MCF 10A (cell line): ENCODE data around the gene EEA1. TPM values are rescaled to one million over a fixed set of nuclear protein-coding genes. Genes with fewer than 3 reads are reported as not detected.

Experiments
- BruUV-seq: library from RNA; stranded (reverse); fragments of 400-500 nt; replicated peaks from 2 replicates; lab custom pipeline; 2021; lab: Mats Ljungman, UMichigan
- CTCF ChIA-PET: fragments of 300-600 bp; sonication (Branson Sonifier 250); formaldehyde crosslinking; extraction: SDS; loops from one replicate; lab custom pipeline; 2021; ENCODE audit warnings: antibody characterized with exemption, inconsistent platforms; lab: Yijun Ruan, JAX
- POLR2A ChIA-PET: fragments of 300-600, 350-650 bp; sonication (Branson Sonifier 250); formaldehyde crosslinking; extraction: SDS; loops from one replicate; lab custom pipeline; 2020; ENCODE audit warnings: antibody characterized with exemption, inconsistent platforms; lab: Yijun Ruan, JAX
- DNase-seq: peaks from one replicate; pipeline ENCODE4 v3.0.0-alpha.2; 2018; ENCODE audit not compliant: unreplicated experiment
- H3K27ac Mint-ChIP-seq: one replicate; pipeline ENCODE4 v1.8.0; 2022; ENCODE audit warnings: mild to moderate bottlenecking, low read depth, mixed read lengths; ENCODE audit not compliant: unreplicated experiment
- H3K27me3 Mint-ChIP-seq: one replicate; pipeline ENCODE4 v1.8.0; 2022; ENCODE audit warnings: mixed read lengths; ENCODE audit not compliant: insufficient read depth, unreplicated experiment
- H3K36me3 Mint-ChIP-seq: one replicate; pipeline ENCODE4 v1.8.0; 2022; ENCODE audit warnings: mild to moderate bottlenecking, moderate library complexity, mixed read lengths; ENCODE audit not compliant: insufficient read depth, unreplicated experiment
- H3K4me1 Mint-ChIP-seq: one replicate; pipeline ENCODE4 v1.8.0; 2022; ENCODE audit warnings: mixed read lengths; ENCODE audit not compliant: insufficient read depth, unreplicated experiment
- H3K4me3 Mint-ChIP-seq: one replicate; pipeline ENCODE4 v1.8.0; 2022; ENCODE audit warnings: mild to moderate bottlenecking, moderate library complexity, mixed read lengths; ENCODE audit not compliant: unreplicated experiment
- H3K9me3 Mint-ChIP-seq: one replicate; pipeline ENCODE4 v1.8.0; 2022; ENCODE audit warnings: mixed read lengths; ENCODE audit not compliant: unreplicated experiment
- CTCF ChIP-seq: fragments of 200-600 bp; IDR thresholded peaks from one replicate; pipeline ENCODE4 v1.8.0; 2022; ENCODE audit warnings: antibody characterized with exemption, mild to moderate bottlenecking; ENCODE audit not compliant: unreplicated experiment
- intact Hi-C: fragments of 100-400 bp; cut with micrococcal nuclease; formaldehyde crosslinking; loops from 2 replicates; pipeline ENCODE4 v1.14.1; 2022
- total RNA-seq: library from RNA; stranded (reverse); gene quantifications from 2 replicates; pipeline ENCODE4 v1.2.3, GENCODE V29; 2022

EEA1 gene
- total RNA-seq, 1 experiment from 2014 or later: 46.3 TPM

- H3K9me3 Mint-ChIP-seq: no peaks in the 10 kb centered on the region
- no peaks in the 10 kb centered on the region for H3K27me3 Mint-ChIP-seq
- H3K27ac Mint-ChIP-seq: no peak overlapping the region
- DNase-seq: no peak
- H3K4me3 Mint-ChIP-seq: no peak overlapping the region
- H3K36me3 Mint-ChIP-seq: peaks cover 9% of the 10 kb centered on the region
- no peak for TF ChIP-seq CTCF
- no TSS peak for BruUV-seq
- intact Hi-C loops: no loop called here
- ChIA-PET POLR2A (interaction anchor here (1.5 kb wide), 1 partner anchor 9 kb away, joined by 4 read pairs; no protein-coding TSS in a partner anchor), CTCF (interaction anchor here (1.0 kb wide), 1 partner anchor 14 kb away, joined by 3 read pairs; no protein-coding TSS in a partner anchor)
- H3K4me1 Mint-ChIP-seq: no peaks in the 10 kb centered on the region
Measured at GRCh38 chr12:92769124-92769901, 159.8 kb downstream of the EEA1 start.

GRCh38 chr12:92765871-92766270 lies 163.2 kb downstream of the EEA1 start:
- no peak for TF ChIP-seq CTCF
- CTCF ChIA-PET: interaction anchor here (0.6 kb wide), 2 partner anchors 161 to 226 kb away, joined by 3 read pairs; no protein-coding TSS in a partner anchor
- Mint-ChIP-seq H3K4me3 (no peak overlapping the region), H3K36me3 (peaks cover 5% of the 10 kb centered on the region), H3K27ac (no peak overlapping the region), H3K4me1 (peaks cover 5% of the 10 kb centered on the region), H3K27me3 (no peaks in the 10 kb centered on the region), H3K9me3 (no peaks in the 10 kb centered on the region)
- intact Hi-C loops: no loop called here
- POLR2A ChIA-PET: interaction anchor here (2.1 kb wide), 1 partner anchor 18 kb away, joined by 6 read pairs; no protein-coding TSS in a partner anchor
- BruUV-seq: no TSS peak
- no peak for DNase-seq

GRCh38 chr12:92764831-92765230 lies 164.3 kb downstream of the EEA1 start:
- CTCF ChIA-PET: no interaction called here
- TF ChIP-seq CTCF: no peak
- BruUV-seq: no TSS peak

GRCh38 chr12:92762773-92763172 lies 166.3 kb downstream of the EEA1 start:
- POLR2A ChIA-PET: interaction anchor here (0.9 to 1.8 kb wide), 2 partner anchors 16 to 22 kb away, joined by 3 to 4 read pairs; no protein-coding TSS in a partner anchor
- intact Hi-C loops: no loop called here
- no peak for TF ChIP-seq CTCF
- H3K4me3 Mint-ChIP-seq: no peak overlapping the region
- H3K27me3 Mint-ChIP-seq: no peaks in the 10 kb centered on the region
- H3K4me1 Mint-ChIP-seq: peaks cover 16% of the 10 kb centered on the region
- H3K27ac Mint-ChIP-seq: no peak overlapping the region
- BruUV-seq: no TSS peak
- CTCF ChIA-PET: interaction anchor here (0.8 to 0.9 kb wide), 2 partner anchors 56 to 287 kb away, joined by 3 read pairs; no protein-coding TSS in a partner anchor
- peak; percentile 36 for DNase-seq
- no peaks in the 10 kb centered on the region for H3K36me3 Mint-ChIP-seq
- no peaks in the 10 kb centered on the region for H3K9me3 Mint-ChIP-seq

More at GRCh38 chr12:92764831-92765230, 164.3 kb downstream of the EEA1 start:
- intact Hi-C loops: no loop called here
- Mint-ChIP-seq H3K4me3 (no peak overlapping the region), H3K9me3 (no peaks in the 10 kb centered on the region), H3K27me3 (no peaks in the 10 kb centered on the region), H3K27ac (no peak overlapping the region), H3K4me1 (peaks cover 8% of the 10 kb centered on the region), H3K36me3 (no peaks in the 10 kb centered on the region)
- DNase-seq: peak; percentile 24
- POLR2A ChIA-PET: interaction anchor here (1.0 kb wide), 1 partner anchor 19 kb away, joined by 3 read pairs; no protein-coding TSS in a partner anchor
